Activated CD4-positive, alpha-beta T cell treated with anti-CD3 and anti-CD28 coated beads, Interleukin-2, Interleukin-6, amounts not matched to agents 100 ng/mL and 50 ng/mL, durations not matched to agents 16 hours and 8 hours (primary cell): ENCODE results near the gene ARHGEF12.
"Not testable (repeated sequence)": the region's sequence is repeated elsewhere in the genome, so short reads cannot be mapped to it uniquely, and the experiment has no call there.

Experiments used
- DNase-seq: peaks from one replicate; pipeline ENCODE4 v3.0.0-alpha.2; 2020

The ARHGEF12 gene

GRCh38 chr11:120501976-120502755 is 166.0 kb downstream of the ARHGEF12 start:
- no peak for DNase-seq

GRCh38 chr11:120503529-120503928 is 167.3 kb downstream of the ARHGEF12 start:
- not testable (repeated sequence) for DNase-seq

DNA sequence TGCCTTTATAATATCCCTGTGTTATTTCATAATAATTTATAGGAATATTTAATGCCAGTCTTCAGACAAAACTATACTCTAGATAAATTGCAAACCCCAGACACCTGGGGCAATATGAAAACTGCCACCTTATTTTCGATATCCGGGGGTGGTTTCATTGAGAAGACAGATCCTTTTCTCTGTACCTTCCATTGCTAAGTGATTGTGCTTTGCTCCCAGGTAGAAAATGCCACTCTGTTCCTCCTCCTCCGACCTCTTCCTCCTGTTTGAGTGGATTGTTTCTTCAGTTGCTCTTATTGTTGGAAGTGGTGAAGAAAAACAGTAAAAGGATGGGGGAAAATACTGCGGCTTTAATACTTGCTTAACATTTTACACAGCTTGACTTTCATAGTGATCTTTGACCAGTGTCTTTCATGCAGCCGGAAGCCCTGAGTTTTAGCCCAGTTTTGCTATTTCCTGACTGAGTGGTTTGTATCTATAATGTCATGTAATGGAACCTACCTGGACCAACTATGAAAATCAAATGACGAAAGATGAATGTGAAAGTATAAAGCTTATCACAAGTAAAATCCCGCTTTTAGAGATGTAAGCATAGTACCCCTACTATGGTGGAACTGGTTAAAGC is 169.7 kb downstream of the ARHGEF12 start:
- DNase-seq, result no peak

DNA sequence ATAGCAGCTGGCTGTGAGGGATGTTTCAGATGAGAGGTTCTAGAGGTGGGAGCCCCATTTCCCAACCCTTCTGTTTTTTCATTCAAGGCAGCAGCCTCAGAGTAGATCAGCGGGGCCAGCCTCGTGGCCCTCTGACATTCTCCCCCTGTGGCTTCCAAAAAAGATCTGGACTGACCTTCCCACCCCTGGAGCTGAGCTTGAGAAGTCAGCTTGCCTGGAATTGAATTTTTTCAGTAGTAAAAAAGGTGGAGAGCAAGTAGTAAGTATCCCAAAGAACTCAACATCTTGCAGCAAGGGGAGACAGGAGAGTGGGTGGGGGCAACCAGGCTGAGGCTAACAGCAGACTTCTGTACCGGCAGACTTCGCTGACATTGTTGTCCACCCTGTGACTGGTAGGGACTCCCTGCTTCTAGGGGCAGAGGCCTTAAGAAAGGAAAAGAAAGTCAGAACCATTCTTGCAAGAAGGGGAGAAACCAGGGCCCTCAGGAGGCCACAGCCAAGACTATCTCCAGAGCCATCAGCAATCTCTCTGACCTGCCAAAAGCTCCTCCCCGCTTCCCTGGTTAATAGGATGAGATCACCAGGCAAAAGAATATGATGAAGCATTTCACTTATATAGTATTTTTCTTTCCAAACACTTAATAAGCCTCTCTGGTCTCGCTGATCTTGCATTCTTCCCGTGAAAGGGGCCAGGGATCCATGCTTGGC is 173.3 kb downstream of the ARHGEF12 start:
- DNase-seq, result no peak

DNA sequence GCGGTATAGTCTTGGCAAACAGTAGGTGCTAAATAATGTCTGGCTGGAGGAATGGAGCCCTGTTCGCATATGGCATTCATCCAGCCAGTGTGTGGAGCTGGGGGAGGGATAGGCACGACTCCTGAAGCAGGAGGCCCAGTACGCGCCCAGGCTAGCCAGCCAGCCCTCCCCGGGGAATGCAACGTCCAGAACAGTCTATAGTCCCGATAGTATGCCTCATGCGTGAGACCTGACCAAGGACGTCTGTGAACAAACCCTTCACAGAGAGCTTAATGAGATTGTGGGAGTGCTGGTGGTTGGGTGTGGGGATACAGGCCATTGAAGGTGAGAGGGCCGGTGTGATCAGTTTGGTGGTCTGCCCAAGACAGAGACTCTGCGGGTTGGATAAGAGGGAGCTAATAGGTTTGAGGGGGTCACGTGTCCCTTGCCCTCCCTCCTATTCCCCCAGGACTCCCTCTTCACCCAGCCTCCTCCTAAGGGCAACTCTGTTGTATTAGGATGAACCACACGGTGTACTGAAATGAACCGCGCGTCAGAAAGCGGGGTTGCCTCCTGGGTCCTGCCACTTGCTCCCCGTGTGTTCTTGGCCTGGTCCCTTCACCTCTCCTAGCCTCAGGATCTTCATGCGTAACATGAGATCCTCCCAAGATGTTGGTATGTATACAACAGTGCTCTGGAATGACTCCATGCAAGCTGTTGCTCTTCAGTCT is 174.3 kb downstream of the ARHGEF12 start:
- no peak for DNase-seq

DNA sequence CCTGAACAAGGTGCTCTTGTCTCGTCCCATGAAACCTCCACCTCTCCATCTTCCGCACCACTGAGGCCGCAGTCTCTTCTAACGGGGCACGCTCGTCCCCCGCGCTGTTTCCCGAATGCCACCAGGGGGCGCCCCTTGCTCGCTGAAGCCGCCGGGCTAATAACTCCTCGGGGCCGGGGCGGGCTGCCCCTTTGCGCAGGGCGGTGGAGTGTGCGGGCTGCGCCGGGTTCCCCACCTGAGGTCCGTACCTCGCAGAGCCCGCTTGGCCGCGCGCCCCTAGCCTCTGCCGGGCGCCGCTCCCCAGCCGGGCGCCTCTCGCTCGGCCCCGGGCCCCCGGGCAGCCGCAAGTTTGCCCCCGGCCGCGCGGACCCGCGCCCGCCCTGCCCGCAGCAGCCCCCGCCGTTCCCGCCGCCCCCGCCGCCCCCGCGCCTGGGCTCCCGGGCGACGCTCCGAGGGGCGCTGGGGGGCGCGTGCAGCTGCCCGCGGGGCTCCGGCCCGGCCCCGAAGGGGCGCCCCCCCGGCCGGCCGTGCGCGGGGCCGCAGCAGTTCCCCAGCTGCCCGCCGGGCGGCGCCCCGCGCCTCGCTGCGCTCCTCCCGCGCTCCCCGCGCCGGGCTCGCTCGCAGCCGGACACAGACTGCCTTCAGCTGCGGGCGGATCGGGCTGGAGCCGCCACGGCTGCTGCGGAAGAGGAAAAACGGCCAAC is 175.1 kb downstream of the ARHGEF12 start, which contains the start of gene GRIK4:
GRIK4 (plus strand) TSS at position 633 of the 704 bp plus-strand sequence. CDS start 148,571 bp downstream, outside the sequence.
- DNase-seq, result peak; percentile 84

- DNase-seq, result no peak
Observed at GRCh38 chr11:120511820-120512738, 175.9 kb downstream of the ARHGEF12 start.

DNA sequence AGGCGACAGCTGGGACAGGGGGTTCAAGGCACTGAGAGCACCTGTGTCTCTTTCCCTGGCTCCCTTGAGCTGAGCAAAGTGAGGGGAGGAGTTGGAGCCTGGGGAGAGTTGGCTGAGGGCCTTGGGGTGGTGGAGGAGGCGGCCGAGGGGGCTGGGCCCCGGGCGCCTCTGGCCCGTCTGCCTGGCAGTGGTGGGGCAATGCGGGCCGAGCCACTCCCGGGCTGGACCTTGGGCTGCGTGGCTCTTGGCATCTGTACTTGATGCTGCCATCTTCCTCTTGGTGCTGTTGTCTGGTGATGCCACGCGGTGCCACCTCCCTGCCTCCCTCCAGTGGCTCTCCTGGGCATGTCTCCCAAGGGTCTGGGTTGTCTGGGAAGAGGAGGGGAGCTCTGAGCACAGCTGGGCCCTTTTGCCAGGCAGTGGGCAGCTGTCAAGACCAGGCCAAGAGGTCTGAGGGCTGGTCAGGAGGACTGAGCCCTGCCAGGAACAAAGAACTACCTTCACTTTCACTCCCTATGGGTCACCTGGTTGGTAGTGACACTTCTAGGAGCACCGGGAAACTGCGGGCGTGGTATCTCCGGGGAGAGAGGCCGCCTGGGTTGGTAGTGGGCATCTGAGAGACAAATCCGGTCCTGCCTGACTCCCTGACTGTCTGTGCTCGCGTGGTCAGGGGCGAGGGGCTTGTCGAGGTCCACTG is 176.7 kb downstream of the ARHGEF12 start:
- DNase-seq, result no peak

DNA sequence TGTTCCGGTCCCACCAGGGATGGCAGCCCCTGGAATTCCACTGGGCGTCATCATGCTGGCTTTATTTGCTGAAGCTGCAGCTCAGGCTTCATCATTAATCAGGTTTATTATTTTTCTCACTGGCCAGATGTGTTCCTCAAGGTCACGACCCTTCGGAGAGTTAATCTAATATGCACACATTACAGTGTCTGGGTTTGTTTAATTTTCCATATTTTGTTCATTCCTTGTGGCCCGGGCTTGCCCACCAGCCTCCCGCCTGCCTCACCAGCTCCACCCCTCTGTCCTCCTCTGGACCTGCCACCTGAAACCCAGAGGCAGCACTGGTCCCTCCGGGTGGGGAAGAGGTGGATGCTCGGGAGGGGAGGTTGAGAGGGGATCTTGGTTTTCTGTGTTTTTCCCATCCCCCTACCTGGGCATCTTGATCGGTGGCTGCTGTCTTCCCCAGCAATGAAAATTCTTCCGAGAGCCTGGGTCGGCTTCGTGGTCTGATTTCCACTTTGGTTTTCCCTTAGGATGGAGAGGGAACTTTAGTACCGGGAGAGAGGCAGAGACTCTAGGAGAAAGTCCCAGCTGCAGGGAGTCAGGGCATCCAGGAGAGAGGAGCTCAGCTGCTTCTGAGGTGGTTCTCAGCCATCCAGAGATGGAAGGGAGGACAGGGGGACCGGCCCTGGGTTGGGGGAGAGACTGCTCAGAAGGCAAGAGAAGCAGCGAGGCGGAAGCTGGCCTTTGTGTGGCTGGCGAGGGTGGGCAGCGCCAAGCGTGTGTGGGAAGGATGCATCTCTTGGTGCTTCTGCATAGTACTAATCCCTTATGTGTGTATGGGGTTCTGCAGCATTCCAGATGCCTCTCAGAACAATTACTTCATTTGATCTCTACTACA is 177.5 kb downstream of the ARHGEF12 start:
- no peak for DNase-seq

DNA sequence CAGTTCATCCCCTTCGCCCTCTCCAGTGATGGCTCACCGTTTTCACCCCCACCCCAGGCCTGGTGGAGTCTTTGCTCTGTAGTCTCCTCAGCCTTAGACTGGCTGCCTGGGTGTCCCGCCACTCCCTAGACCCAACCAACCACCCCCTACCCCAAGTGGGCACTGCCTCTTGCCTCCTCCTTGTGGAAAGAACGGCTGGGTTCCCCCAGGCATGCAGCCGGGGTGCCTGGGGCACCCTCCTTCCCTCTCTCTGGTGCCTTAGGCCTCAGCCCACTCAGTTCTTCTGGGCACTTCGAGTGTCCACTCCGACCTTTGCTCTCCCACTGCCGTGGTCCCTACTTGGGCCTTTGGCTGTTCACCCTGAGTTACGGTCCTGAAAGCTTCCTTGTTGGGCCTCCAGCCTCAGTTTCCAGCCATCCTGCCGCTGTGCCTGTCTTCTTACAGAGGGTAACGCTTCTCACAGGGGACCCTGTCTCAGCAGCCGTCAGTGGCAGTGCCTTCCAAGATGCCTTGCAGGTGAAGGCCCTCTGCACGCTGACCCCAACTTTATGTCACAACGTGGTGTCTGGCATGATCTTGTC is 178.4 kb downstream of the ARHGEF12 start:
- no peak for DNase-seq

DNA sequence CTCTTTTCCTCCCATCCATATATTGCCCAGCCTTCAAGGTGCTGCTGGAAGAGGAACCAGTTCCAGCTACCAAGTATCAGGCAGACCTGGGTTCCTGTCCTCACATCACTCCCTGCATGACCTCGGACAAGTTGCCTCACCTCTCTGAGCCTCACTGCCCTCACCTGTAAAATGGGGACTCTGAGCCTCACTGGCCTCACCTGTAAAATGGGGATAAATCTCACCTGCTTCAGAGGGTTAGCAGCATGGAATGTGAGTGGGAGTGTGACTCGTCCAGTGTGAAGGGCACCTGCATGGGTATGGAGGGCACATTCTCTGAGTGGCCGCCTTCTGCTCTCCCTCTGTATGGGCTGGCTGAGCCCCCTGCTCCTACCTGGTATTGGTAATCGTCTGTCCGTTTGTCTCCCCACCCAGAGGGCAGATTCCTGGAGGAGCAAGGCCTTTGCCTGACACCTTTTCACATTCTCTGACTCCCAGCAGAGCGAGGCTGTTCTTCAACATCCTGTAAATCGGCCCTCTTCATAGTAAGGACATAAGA is 179.0 kb downstream of the ARHGEF12 start:
- no peak for DNase-seq

GRCh38 chr11:120516461-120517389 is 180.5 kb downstream of the ARHGEF12 start:
- DNase-seq, result no peak

GRCh38 chr11:120517390-120517761 is 181.2 kb downstream of the ARHGEF12 start:
- no peak for DNase-seq

DNA sequence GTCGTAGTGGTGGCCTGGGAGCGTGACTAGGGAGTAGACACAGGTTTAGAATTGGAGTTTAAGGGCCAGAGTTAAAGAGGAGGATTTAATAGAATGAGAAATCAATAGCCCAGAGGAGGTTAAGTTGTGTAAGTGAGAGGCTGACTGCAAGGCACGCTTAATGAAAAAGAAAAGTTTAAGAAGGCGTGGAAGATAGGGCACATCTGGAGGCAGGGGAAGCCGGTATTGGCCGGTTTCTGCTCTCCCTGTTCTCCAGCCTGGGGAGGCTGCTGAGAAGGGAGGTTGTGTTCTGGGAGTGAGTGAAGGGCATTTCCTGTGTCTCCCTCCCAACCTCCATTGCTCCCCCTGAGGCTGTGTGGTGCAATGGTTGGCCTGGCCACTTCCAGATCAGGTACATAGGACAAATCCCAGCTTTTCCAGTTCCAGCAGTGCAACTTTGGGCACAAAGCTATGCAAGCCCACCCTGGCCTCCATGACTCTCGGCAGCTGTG is 181.6 kb downstream of the ARHGEF12 start:
- DNase-seq, result no peak

DNA sequence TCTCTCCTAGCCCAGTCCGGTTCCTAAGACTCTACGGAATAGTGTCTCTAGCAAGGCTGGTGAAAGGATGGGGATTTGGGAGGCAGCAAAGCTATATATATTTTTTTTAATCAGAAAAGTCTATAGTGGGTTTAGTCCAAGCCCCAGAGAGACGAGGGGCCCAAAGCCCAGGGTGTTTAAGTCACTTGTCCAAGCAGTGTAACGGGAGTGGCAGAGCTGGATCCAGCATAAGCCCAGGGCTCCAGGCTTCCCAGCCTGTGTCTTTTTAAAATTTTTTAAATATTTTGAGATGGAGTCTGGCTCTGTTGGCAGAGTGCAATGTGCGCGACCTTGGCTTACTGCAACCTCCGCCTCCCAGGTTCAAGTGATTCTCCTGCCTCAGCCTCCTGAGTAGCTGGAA is 182.1 kb downstream of the ARHGEF12 start:
- no peak for DNase-seq

DNA sequence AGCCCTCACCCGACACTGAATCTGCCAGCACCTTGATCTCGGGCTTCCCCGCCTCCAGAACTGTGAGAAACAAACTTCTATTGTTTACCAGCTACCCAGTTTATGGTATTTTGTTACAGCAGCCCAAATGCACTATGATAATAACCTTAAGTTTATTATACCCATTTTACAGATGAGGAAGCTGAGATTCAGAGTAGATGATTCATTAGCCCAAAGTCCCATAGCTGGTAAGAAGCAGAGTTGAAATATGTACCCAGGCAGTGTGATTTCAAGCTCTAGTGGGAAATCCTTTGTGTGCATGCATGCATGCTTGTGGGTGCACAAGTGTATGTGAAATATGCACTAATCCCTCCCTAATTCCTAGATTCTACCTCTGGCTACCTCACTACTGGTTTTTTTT is 183.3 kb downstream of the ARHGEF12 start:
- no peak for DNase-seq

DNA sequence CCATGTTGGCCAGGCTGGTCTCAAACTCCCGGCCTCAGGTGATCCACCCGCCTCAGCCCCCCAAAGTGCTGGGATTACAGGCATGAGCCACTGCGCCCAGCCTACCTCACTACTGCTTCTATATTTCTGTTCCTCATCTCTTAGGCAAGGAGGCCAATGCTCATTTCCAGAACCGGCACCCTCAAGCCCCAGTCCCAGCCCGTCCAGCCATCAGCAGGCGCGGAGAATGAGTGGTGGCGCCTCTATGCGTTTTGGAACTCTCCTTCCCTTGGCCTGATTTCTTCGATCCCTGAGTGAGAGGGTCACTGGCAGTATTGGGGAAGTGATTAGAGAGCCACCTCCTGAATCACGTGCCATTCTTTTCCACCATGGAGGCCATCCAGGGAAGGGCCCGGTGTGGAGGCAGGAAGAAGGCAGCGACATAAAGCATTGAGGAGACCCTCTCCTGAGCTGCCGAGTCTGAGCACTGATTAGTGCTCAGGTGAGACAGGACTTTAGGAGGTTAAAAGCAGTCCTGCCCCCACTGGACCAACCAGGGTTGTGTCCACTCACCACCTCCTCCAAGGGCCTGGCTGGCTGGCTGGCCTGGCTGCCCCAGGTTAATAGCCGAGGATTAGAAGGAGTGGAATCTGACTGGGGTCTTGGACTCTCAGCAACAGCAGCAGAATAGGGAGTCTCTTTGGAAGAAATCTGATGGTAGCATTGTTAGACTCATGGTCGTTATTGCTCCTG is 184.0 kb downstream of the ARHGEF12 start:
- no peak for DNase-seq
